ENCODE data around the gene MCTP1.
"Not testable (repeated sequence)": the region's sequence is repeated elsewhere in the genome, so short reads cannot be mapped to it uniquely, and the experiment has no call there.

The MCTP1 gene

GRCh38 chr5:95029569-95030366, 255.1 kb downstream of the MCTP1 start:
- no peak for DNase-seq (ENCODE audit: low read depth)

DNA sequence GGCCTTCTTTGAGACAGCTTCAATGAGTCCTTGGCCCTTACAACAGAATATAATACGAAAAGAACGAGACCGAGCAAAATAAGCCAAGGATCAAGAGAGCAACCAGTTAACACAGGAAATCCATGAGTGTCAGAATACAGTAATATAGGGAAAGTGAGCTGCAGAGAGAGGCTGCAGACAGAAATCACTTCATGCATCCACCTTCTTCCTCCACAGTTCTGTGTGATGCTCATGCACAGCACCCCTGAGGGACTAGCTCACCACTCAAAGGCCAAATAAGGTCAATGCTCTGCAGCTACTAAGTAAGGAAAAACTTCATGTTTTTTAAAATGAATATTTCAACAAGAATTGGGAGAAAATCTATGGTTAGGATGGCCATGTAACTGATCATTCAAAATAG, 257.1 kb downstream of the MCTP1 start:
- DNase-seq (ENCODE audit: low read depth) = no peak

- DNase-seq (ENCODE audit: low read depth) = no peak
Measured at GRCh38 chr5:95027151-95027721, 257.7 kb downstream of the MCTP1 start.

- DNase-seq (ENCODE audit: low read depth) = no peak
Measured at GRCh38 chr5:95026718-95027117, 258.2 kb downstream of the MCTP1 start.

GRCh38 chr5:95022967-95023695, 261.8 kb downstream of the MCTP1 start:
- DNase-seq (ENCODE audit: low read depth) = no peak

- no peak for DNase-seq (ENCODE audit: low read depth)
Measured at GRCh38 chr5:95020345-95020744, 264.5 kb downstream of the MCTP1 start.

- no peak for DNase-seq (ENCODE audit: low read depth)
Measured at GRCh38 chr5:95018946-95019345, 265.9 kb downstream of the MCTP1 start.

DNA sequence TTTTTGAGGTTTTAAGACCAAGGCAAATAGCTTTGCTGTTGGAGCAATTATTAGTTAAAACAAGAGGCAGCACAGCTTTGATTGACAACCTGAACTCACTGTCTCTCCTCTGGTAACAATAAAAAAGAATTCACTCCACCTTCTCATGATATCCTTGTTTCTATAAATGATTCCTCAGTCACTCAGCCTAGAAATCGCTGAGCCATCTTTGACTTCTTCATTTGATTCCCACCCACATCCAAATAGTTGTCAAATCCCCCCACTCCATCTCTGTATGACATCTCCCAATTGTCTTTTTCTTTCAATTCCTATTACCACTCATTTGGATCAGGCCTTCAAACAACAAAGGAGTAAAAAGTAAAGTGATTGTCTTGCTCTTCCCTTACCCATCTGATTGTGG, 266.4 kb downstream of the MCTP1 start:
- DNase-seq (ENCODE audit: low read depth) = no peak

GRCh38 chr5:95009812-95010211, 275.1 kb downstream of the MCTP1 start:
- no peak for DNase-seq (ENCODE audit: low read depth)

DNA sequence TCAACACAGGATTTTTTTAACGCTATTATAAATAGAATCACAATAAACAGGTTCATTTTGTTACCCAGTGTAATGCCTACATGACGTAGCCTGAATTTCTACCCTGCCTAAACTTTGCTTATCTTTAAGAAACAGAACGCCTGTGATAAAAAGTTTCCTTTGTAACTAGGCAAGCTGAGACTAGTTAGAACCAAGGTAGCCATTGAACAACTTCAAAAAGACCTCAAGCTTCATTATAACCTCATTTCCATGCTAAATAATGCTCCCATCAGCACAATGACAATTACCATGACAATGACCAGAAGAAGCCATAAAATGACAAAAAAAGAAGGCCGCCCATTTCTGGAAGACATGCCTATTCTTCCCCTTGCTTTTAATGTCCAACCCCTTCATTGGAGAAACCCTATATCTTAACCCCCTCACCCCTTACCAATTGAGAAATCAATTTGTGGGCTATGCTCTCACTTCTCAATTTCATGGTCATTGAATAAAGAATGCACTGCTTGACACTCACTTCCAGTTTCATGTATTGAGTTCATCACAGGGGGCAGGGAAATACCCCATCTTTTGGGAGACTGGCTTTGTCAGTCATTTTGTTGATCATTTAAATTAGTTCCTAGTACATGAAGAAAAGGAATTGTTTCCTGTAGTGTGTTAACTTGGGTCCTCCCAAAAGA, 276.8 kb downstream of the MCTP1 start:
- no peak for DNase-seq (ENCODE audit: low read depth)

- no peak for DNase-seq (ENCODE audit: low read depth)
Measured at GRCh38 chr5:95005811-95006210, 279.1 kb downstream of the MCTP1 start.

- DNase-seq (ENCODE audit: low read depth) = no peak
Measured at GRCh38 chr5:94998670-94999069, 286.2 kb downstream of the MCTP1 start.

- not testable (repeated sequence) for DNase-seq (ENCODE audit: low read depth)
Measured at GRCh38 chr5:94994537-94994936, 290.4 kb downstream of the MCTP1 start.

DNA sequence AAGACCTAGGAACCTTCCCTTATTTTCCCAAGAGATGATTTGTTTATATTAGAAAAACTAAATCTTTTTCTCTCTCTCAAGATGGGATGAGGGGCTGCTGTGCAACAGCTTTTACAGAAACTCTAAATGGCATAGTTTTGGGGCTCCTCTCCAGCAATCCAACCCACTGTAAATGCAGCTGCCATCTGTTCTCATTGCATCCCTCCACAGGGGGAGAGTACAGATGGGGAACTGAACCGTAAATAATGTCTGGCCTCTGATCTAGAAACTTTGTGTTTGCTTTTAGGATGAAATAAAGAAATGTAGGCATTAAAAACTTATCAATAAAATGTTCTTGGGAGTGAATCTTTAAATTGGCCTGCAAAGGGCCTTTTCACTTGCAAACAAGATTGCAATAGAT, 291.4 kb downstream of the MCTP1 start:
- no peak for DNase-seq (ENCODE audit: low read depth)

DNA sequence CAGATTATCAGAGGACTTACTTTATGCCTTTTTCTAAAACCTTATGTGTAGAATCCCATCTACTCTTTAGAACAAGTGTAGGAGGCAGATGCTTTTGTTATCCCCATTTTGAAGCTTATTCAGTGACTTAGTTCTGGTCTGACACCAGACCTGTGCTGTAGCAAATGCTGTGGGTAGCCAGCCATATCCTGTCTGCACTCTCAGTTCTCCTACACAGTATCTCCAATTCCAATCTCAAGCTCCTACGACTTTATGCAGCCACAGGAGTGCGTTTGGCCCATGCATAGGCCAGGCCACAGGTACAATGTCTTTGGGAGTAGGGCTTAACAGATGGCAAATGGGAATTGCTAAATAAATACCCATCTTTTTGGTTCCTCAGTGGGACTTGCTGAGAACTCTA, 292.6 kb downstream of the MCTP1 start:
- no peak for DNase-seq (ENCODE audit: low read depth)

DNA sequence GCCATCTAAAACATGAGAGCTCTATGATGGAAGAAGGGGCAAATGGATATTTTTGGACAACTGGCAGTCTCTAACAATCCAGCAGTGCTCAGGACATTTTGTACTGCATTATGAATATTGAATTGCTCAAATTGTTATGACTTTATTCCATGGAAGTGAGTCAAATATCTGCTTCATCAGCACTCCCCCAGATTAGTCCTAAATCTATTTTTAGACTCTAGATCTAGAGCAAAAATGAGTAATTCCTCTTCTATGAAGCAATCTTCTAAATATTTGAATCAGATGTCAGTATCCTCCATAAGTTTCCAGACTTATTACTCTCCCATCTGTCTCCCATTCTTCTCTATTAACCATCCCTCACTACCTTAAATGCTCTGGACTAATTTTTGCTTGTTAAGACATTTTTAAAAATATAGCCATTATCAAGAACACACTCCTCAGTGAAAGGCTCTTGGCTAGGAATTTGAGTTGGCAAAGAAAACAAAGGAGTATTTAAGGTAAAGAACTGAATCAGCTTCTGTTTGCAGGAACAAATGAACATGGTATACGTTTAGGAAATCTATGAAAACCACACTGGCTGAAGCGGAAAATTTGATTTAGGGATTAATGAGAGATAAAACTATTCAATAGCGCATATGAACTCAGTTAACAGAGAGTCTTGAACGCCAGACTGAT, 300.9 kb downstream of the MCTP1 start:
- DNase-seq (ENCODE audit: low read depth) = no peak

- no peak for DNase-seq (ENCODE audit: low read depth)
Measured at GRCh38 chr5:94977437-94977836, 307.5 kb downstream of the MCTP1 start.

- DNase-seq (ENCODE audit: low read depth) = no peak
Measured at GRCh38 chr5:94976853-94977252, 308.0 kb downstream of the MCTP1 start.

DNA sequence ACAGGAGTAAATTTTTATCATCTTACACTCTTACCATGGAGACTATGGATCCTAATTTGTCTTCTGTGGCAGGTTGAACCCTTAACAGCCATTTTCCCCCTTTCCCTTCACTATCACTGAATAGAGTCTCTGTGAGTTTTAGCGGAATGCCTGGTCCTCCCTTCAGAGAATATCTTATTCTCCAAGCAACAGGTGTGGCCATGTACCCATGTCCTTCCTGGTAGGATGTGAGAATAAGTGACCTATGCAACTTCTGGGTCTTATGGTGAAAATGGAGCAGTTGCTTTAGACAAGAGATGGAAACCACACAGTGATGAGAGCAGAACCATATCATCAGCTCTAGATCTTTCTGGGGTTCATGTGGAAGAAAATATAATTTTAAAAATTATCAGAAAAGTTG, 312.6 kb downstream of the MCTP1 start:
- no peak for DNase-seq (ENCODE audit: low read depth)

DNA sequence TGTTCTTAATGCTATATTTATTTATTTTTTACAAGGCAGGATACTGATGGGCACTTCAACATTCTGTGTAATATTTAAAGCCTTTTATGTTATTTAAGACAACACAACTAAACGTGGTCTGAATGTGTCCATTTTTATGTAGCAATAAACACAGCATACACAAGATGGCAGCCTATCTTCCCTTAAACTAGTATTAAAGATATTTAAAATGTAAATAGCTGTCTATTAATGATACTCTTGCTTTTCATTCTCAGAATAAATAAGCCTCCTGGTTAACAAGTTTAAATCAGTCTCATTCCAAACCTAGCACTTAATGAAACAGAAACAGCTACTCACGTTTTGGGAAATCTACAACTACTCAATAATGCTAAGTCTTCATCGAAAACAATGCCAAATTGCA, 315.7 kb downstream of the MCTP1 start:
- no peak for DNase-seq (ENCODE audit: low read depth)

DNA sequence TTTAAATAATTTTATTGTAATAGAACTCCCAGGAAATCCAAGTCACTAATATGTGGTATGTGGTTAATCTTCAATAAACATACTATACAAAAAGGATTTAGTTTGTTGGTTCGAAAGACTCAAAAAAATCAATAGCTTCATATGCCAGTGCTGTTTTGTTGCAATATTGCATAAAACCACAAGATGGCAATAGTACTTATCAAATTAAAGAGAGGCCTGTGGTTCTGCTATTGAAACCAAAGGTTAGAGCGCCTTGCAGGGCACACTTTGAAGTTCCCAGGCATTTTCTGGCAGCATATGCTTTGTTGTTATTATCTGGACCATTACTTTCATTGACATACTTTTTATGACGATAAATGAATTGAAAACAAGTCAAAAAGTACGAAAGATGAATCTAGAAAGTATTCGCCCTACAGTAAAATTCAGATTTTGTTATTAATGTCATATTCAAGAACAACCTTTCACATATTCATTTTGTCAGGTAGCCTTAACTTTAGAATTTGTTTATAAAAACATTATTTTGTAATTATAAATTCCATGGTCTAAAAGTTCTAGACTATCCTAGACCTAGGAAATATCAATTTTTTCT, 316.3 kb downstream of the MCTP1 start:
- DNase-seq (ENCODE audit: low read depth) = no peak

- DNase-seq (ENCODE audit: low read depth) = no peak
Measured at GRCh38 chr5:94967525-94967924, 317.4 kb downstream of the MCTP1 start.
